Keratinocyte (primary cell): ENCODE data around the gene PRKACA. TPM values are rescaled to one million over a fixed set of nuclear protein-coding genes. Genes with fewer than 3 reads are reported as not detected.
A peak's percentile ranks its signal among the peaks of the same experiment; 100 is the strongest.

Experiments used
- DNase-seq: peaks from one replicate; pipeline ENCODE4 v3.0.0-alpha.2; 2011; ENCODE audit warnings: low read depth, missing footprints, low spot score
- FAIRE-seq: peaks from 2 replicates; lab custom pipeline; 2011; peaks lifted over from hg19 to GRCh38; lab: Jason Lieb, UNC
- H2AFZ ChIP-seq: 2 replicates; pipeline ENCODE4 v1.6.0; 2012; ENCODE audit warnings: low read length, control low read depth, inconsistent platforms; ENCODE audit not compliant: control insufficient read depth
- H3K27ac ChIP-seq: 2 replicates; pipeline ENCODE4 v1.5.1; 2011; ENCODE audit warnings: low read length; ENCODE audit not compliant: control insufficient read depth, insufficient read depth
- H3K27me3 ChIP-seq: 3 replicates; pipeline ENCODE4 v1.6.0; 2011; ENCODE audit warnings: low read length; ENCODE audit not compliant: control insufficient read depth, insufficient read depth; ENCODE audit errors: extremely low read depth
- H3K36me3 ChIP-seq, 2 experiments: 2 replicates in 1 of 2; 3 replicates in 1 of 2; pipeline ENCODE4 v1.5.1; 2011; ENCODE audit warnings: low read length in 2 of 2, mild to moderate bottlenecking in 1 of 2; ENCODE audit not compliant: control insufficient read depth in 2 of 2, insufficient read depth in 2 of 2; ENCODE audit errors: extremely low read depth in 1 of 2
- H3K4me1 ChIP-seq: 3 replicates; pipeline ENCODE4 v1.5.1; 2011; ENCODE audit warnings: low read length; ENCODE audit not compliant: control insufficient read depth, insufficient read depth; ENCODE audit errors: extremely low read depth
- H3K4me2 ChIP-seq: 3 replicates; pipeline ENCODE4 v1.6.0; 2011; ENCODE audit warnings: low read depth, low read length; ENCODE audit not compliant: control insufficient read depth, insufficient read depth; ENCODE audit errors: extremely low read depth
- H3K4me3 ChIP-seq, 3 experiments: fragments of 200-600 bp in 1 of 3; sonication (generic) in 1 of 3; 2 replicates in 2 of 3; 3 replicates in 1 of 3; pipeline ENCODE4 v1.5.1; 2011 to 2016; ENCODE audit warnings: low read length in 3 of 3, mild to moderate bottlenecking in 3 of 3, control low read depth in 2 of 3, inconsistent platforms in 1 of 3, low read depth in 1 of 3, mixed read lengths in 1 of 3, mixed run types in 1 of 3, moderate library complexity in 1 of 3; ENCODE audit not compliant: control insufficient read depth in 2 of 3, insufficient read depth in 2 of 3; ENCODE audit errors: extremely low read depth in 1 of 3
- H3K79me2 ChIP-seq: 2 replicates; pipeline ENCODE4 v1.6.0; 2012; ENCODE audit warnings: low read length; ENCODE audit not compliant: control insufficient read depth, insufficient read depth
- H3K9ac ChIP-seq: 3 replicates; pipeline ENCODE4 v1.6.0; 2011; ENCODE audit warnings: low read length; ENCODE audit not compliant: control insufficient read depth, insufficient read depth; ENCODE audit errors: extremely low read depth
- H3K9me1 ChIP-seq: 3 replicates; pipeline ENCODE4 v1.6.0; 2011; ENCODE audit warnings: low read length; ENCODE audit not compliant: control insufficient read depth, insufficient read depth; ENCODE audit errors: extremely low read depth
- H3K9me3 ChIP-seq: 2 replicates; pipeline ENCODE4 v1.5.1; 2012; ENCODE audit warnings: low read depth, low read length; ENCODE audit not compliant: control insufficient read depth
- H4K20me1 ChIP-seq: 3 replicates; pipeline ENCODE4 v1.6.0; 2011; ENCODE audit warnings: low read length; ENCODE audit not compliant: control insufficient read depth, insufficient read depth; ENCODE audit errors: extremely low read depth
- CTCF ChIP-seq, 3 experiments: IDR thresholded peaks in 1 of 3; conservative IDR thresholded peaks in 1 of 3; optimal IDR thresholded peaks in 1 of 3; 2 replicates in 2 of 3; 3 replicates in 1 of 3; pipeline versions ENCODE3 to v1.5.1; 2011; ENCODE audit warnings: low read length in 3 of 3, mild to moderate bottlenecking in 3 of 3, moderate library complexity in 2 of 3, control low read depth in 1 of 3, inconsistent platforms in 1 of 3; ENCODE audit not compliant: insufficient read depth in 2 of 3; ENCODE audit errors: extremely low read depth in 1 of 3
- EZH2 ChIP-seq: IDR thresholded peaks from one replicate; pipeline ENCODE4 v1.6.1; 2012; ENCODE audit warnings: inconsistent platforms, mild to moderate bottlenecking, low read length, moderate library complexity
- dilution Hi-C: fragments of 300-500 bp; cut with MboI; formaldehyde crosslinking; loops from one replicate; pipeline ENCODE4 v1.7.0; 2020; ENCODE audit warnings: low sequenced_read_pairs; ENCODE audit not compliant: extremely low pct_ligation_motif_present
- polyA plus RNA-seq, 5 experiments: library from polyadenylated mRNA; depleted of rRNA in 3 of 5; stranded (reverse) in 3 of 5; stranded (forward) in 1 of 5; unstranded in 1 of 5; fragments of >200 nt; gene quantifications; 1 replicate in 1 of 5; 2 replicates in 3 of 5; 3 replicates in 1 of 5; pipeline versions ENCODE4 v1.2.1 to v1.2.3, GENCODE V29; 2011 to 2012; ENCODE audit warnings: missing spikeins in 2 of 5, low read depth in 1 of 5, low replicate concordance in 1 of 5

The PRKACA gene
- polyA plus RNA-seq, 1 donor (not counting 4 experiments of a cell fraction or from before 2014, with no cell fraction given), result 13.7 TPM

- H3K9ac ChIP-seq, result peak overlapping the region; percentile 76
- dilution Hi-C loops, result no loop called here
- H3K4me3 ChIP-seq, result peak overlapping the region; percentile 52 to 86 (median 74)
- H2AFZ ChIP-seq, result peak overlapping the region; percentile 59
- DNase-seq (no peak), FAIRE-seq (no peak)
- H3K36me3 ChIP-seq, result no peaks in the 10 kb centered on the region
- H3K4me2 ChIP-seq, result peak overlapping the region; percentile 90
- H4K20me1 ChIP-seq, result no peaks in the 10 kb centered on the region
- peaks cover 14% of the 10 kb centered on the region for H3K4me1 ChIP-seq
- no peaks in the 10 kb centered on the region for H3K79me2 ChIP-seq
- no peaks in the 10 kb centered on the region for H3K9me3 ChIP-seq
- peak overlapping the region; percentile 88 for H3K27ac ChIP-seq
- no peak for TF ChIP-seq CTCF (optimal IDR thresholded peaks at IDR 0.05 in 1 of 3, IDR thresholded peaks at IDR 0.05 in 1 of 3, conservative IDR thresholded peaks at IDR 0.05 in 1 of 3; ENCODE audit: extremely low read depth in 1 of 3, insufficient read depth in 2 of 3, low read length in 3 of 3)
- TF ChIP-seq EZH2, result no peak
- H3K9me1 ChIP-seq, result no peaks in the 10 kb centered on the region
- H3K27me3 ChIP-seq, result no peaks in the 10 kb centered on the region
Measured at GRCh38 chr19:14081797-14082674, 35.5 kb downstream of the PRKACA start.

GRCh38 chr19:14080887-14081796 lies 36.4 kb downstream of the PRKACA start:
- FAIRE-seq (peak; percentile 81), DNase-seq (peak; percentile 98)
- Histone ChIP-seq H3K9me3 (no peaks in the 10 kb centered on the region), H2AFZ (peak overlapping the region; percentile 71), H3K9ac (peak overlapping the region; percentile 76), H4K20me1 (no peaks in the 10 kb centered on the region), H3K4me2 (peak overlapping the region; percentile 90), H3K27ac (peak overlapping the region; percentile 88), H3K79me2 (no peaks in the 10 kb centered on the region), H3K4me1 (peaks cover 14% of the 10 kb centered on the region), H3K4me3 (peak overlapping the region; percentile 52 to 86 (median 74)), H3K36me3 (no peaks in the 10 kb centered on the region), H3K9me1 (no peaks in the 10 kb centered on the region), H3K27me3 (no peaks in the 10 kb centered on the region)
- dilution Hi-C loops, result no loop called here
- TF ChIP-seq CTCF (optimal IDR thresholded peaks at IDR 0.05 in 1 of 3, IDR thresholded peaks at IDR 0.05 in 1 of 3, conservative IDR thresholded peaks at IDR 0.05 in 1 of 3; ENCODE audit: extremely low read depth in 1 of 3, insufficient read depth in 2 of 3, low read length in 3 of 3), result no peak
- TF ChIP-seq EZH2, result no peak
